ENCODE measurements around the gene TTPAL. TPM values are rescaled to one million over a fixed set of nuclear protein-coding genes. Genes with fewer than 3 reads are reported as not detected.

TTPAL gene
- total and polyA plus RNA-seq, 2 donors (not counting 3 experiments of a cell fraction or from before 2014, with no cell fraction given) = 4.0 to 8.0 TPM

DNA sequence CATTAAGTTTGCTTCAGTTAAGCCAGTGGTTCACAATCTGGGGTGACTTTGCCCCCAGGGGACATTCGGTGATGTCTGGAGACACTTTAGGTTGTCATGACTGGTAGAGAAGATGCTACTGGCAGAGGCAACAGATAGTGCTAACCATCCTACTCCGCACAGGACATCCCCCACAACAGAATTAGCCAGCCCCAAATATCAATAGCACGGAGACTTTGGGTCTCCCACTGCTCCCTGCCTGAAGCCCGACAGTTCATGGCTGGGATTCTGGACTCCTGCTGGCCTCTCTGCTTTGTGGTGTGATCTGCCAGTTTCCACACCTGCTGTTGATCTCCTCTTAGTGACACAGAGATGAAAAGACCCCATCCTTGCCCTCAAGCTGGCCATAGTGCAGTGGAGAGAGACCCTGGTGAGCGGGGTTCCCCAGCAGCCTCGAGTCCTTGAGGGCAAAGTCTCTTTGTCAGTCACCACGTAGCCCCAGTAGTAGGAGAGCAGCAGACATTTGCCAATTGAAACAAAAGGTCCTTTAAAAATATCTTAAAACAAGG is 24.7 kb upstream of the TTPAL start:
- dilution Hi-C loops (cut with MboI; ENCODE audit: extremely low pct_ligation_motif_present, low sequenced_read_pairs) (no loop called here), intact Hi-C loops (cut with micrococcal nuclease) (no loop called here)
- H3K4me3 ChIP-seq (replicated peaks in 1 of 3; ENCODE audit: insufficient read depth in 1 of 3, low read depth in 1 of 3, low read length in 3 of 3) = no peak overlapping the region
- no peaks in the 10 kb centered on the region for H3K4me1 ChIP-seq (ENCODE audit: control insufficient read depth, extremely low read depth, insufficient read depth, low read length)
- no peak overlapping the region for H3K9ac ChIP-seq (replicated peaks; ENCODE audit: extremely low read depth, insufficient read depth, low read length)
- H4K20me1 ChIP-seq (replicated peaks; ENCODE audit: control insufficient read depth, extremely low read depth, insufficient read depth, low read length) = no peaks in the 10 kb centered on the region
- H3K27me3 ChIP-seq (ENCODE audit: control insufficient read depth in 2 of 2, insufficient read depth in 2 of 2, low read length in 2 of 2) = peaks cover 2 to 6% of the 10 kb centered on the region in 2 experiments
- TF ChIP-seq MYC (IDR thresholded peaks at IDR 0.05; ENCODE audit: low read depth, low read length) (no peak), FOS (IDR thresholded peaks at IDR 0.05; ENCODE audit: borderline replicate concordance, insufficient read depth, low read length) (no peak), CTCF (IDR thresholded peaks at IDR 0.05; ENCODE audit: extremely low read depth in 1 of 2, insufficient read depth in 1 of 2, low read depth in 1 of 2, low read length in 2 of 2) (no peak), JUN (IDR thresholded peaks at IDR 0.05; ENCODE audit: borderline replicate concordance, insufficient read depth, insufficient read length, low read depth) (no peak), POLR2AphosphoS5 (IDR thresholded peaks at IDR 0.05; ENCODE audit: insufficient read depth, low read depth, low read length) (no peak), POLR2A (IDR thresholded peaks at IDR 0.05; ENCODE audit: low read depth, low read length) (no peak), MAX (IDR thresholded peaks at IDR 0.05; ENCODE audit: insufficient read depth, insufficient read length) (no peak), GATA2 (IDR thresholded peaks at IDR 0.05; ENCODE audit: insufficient read depth, insufficient read length, low read depth, low read length) (no peak), EZH2 (IDR thresholded peaks at IDR 0.05; ENCODE audit: borderline replicate concordance, low read depth, low read length, severe bottlenecking) (no peak)
- H3K36me3 ChIP-seq (ENCODE audit: control insufficient read depth in 2 of 2, extremely low read depth in 1 of 2, insufficient read depth in 2 of 2, low read length in 2 of 2) = no peaks in the 10 kb centered on the region
- H3K4me2 ChIP-seq (ENCODE audit: insufficient read depth, low read length) = no peak overlapping the region
- H3K79me2 ChIP-seq (ENCODE audit: control insufficient read depth, insufficient read depth, low read length) = no peaks in the 10 kb centered on the region
- ChIA-PET CTCF (no interaction called here), POLR2A (no interaction called here)
- BruUV-seq (replicated peaks) = no TSS peak
- H3K9me1 ChIP-seq (replicated peaks; ENCODE audit: control insufficient read depth, extremely low read depth, insufficient read depth, low read length) = no peaks in the 10 kb centered on the region
- H3K9me3 ChIP-seq (replicated peaks; ENCODE audit: control insufficient read depth, insufficient read depth, low read length) = no peaks in the 10 kb centered on the region
- no peak overlapping the region for H2AFZ ChIP-seq (ENCODE audit: low read depth, low read length)
- DNase-seq (ENCODE audit: low read depth, low spot score) (no peak), FAIRE-seq (no peak)
- no peak overlapping the region for H3K27ac ChIP-seq (ENCODE audit: insufficient read depth, low read depth, low read length)

Data from endothelial cell of umbilical vein (primary cell).